SK-N-MC (cell line): ENCODE measurements around the gene AMBRA1.
"Not testable (repeated sequence)": the region's sequence is repeated elsewhere in the genome, so short reads cannot be mapped to it uniquely, and the experiment has no call there.

ENCODE experiments used
- EZH2 ChIP-seq: fragments of 200-600 bp; sonication (generic); IDR thresholded peaks from one replicate; pipeline ENCODE4 v1.6.1; 2017; ENCODE audit warnings: antibody characterized with exemption
- FOXP2 ChIP-seq: optimal IDR thresholded peaks from 2 replicates; pipeline ENCODE3; 2011; ENCODE audit warnings: mild to moderate bottlenecking, moderate library complexity; ENCODE audit not compliant: insufficient read depth; ENCODE audit errors: extremely low read length, control extremely low read depth
- POLR2AphosphoS5 ChIP-seq: IDR thresholded peaks from 2 replicates; pipeline ENCODE4 v1.6.1; 2012; ENCODE audit warnings: mild to moderate bottlenecking, low read depth, low read length, borderline replicate concordance

GRCh38 chr11:46371262-46371661, 222.6 kb downstream of the AMBRA1 start:
- TF ChIP-seq EZH2, POLR2AphosphoS5, FOXP2: not testable (repeated sequence)
